Measurements from ENCODE around the gene PER1.

GRCh38 chr17:8142158-8142886 lies 9.9 kb downstream of the PER1 start:
- no peak for TF ChIP-seq CTCF (IDR thresholded peaks at IDR 0.05 in 4 of 5, conservative IDR thresholded peaks at IDR 0.05 in 1 of 5)
- TF ChIP-seq POLR2A (IDR thresholded peaks at IDR 0.05): peak in 1 of 2 donors; percentile 11

All from gastrocnemius medialis (tissue), 4 donors.